Measurements from ENCODE around the gene PHIP.
"Not testable (repeated sequence)": the region's sequence is repeated elsewhere in the genome, so short reads cannot be mapped to it uniquely, and the experiment has no call there.

The PHIP gene

GRCh38 chr6:78910010-78910409 is 168.0 kb downstream of the PHIP start:
- DNase-seq (ENCODE audit: low read depth), result no peak
- H3K4me3 ChIP-seq (ENCODE audit: low read depth, low read length), result no peak overlapping the region
- no peak for TF ChIP-seq CTCF (IDR thresholded peaks at IDR 0.05; ENCODE audit: control insufficient read depth, extremely low read depth, insufficient read depth)

- DNase-seq (ENCODE audit: low read depth), result no peak
- no peak for TF ChIP-seq CTCF (IDR thresholded peaks at IDR 0.05; ENCODE audit: control insufficient read depth, extremely low read depth, insufficient read depth)
- no peak overlapping the region for H3K4me3 ChIP-seq (ENCODE audit: low read depth, low read length)
Measured at GRCh38 chr6:78909391-78909790, 168.7 kb downstream of the PHIP start.

GRCh38 chr6:78908621-78909020 is 169.4 kb downstream of the PHIP start:
- H3K4me3 ChIP-seq (ENCODE audit: low read depth, low read length), result no peak overlapping the region
- no peak for DNase-seq (ENCODE audit: low read depth)
- no peak for TF ChIP-seq CTCF (IDR thresholded peaks at IDR 0.05; ENCODE audit: control insufficient read depth, extremely low read depth, insufficient read depth)

GRCh38 chr6:78896227-78896626 is 181.8 kb downstream of the PHIP start:
- DNase-seq (ENCODE audit: low read depth), result no peak
- no peak for TF ChIP-seq CTCF (IDR thresholded peaks at IDR 0.05; ENCODE audit: control insufficient read depth, extremely low read depth, insufficient read depth)
- no peak overlapping the region for H3K4me3 ChIP-seq (ENCODE audit: low read depth, low read length)

- DNase-seq (ENCODE audit: low read depth); H3K4me3 ChIP-seq (ENCODE audit: low read depth, low read length): not testable (repeated sequence)
Measured at GRCh38 chr6:78889901-78890300, 188.2 kb downstream of the PHIP start.

Data from LNCaP clone FGC (cell line).